ENCODE measurements around the gene CD27.
A peak's percentile ranks its signal among the peaks of the same experiment; 100 is the strongest.
"Not testable (repeated sequence)": the region's sequence is repeated elsewhere in the genome, so short reads cannot be mapped to it uniquely, and the experiment has no call there.

CD27 gene

GRCh38 chr12:6461401-6462233 is 16.9 kb downstream of the CD27 start:
- DNase-seq = peak; percentile 56

DNA sequence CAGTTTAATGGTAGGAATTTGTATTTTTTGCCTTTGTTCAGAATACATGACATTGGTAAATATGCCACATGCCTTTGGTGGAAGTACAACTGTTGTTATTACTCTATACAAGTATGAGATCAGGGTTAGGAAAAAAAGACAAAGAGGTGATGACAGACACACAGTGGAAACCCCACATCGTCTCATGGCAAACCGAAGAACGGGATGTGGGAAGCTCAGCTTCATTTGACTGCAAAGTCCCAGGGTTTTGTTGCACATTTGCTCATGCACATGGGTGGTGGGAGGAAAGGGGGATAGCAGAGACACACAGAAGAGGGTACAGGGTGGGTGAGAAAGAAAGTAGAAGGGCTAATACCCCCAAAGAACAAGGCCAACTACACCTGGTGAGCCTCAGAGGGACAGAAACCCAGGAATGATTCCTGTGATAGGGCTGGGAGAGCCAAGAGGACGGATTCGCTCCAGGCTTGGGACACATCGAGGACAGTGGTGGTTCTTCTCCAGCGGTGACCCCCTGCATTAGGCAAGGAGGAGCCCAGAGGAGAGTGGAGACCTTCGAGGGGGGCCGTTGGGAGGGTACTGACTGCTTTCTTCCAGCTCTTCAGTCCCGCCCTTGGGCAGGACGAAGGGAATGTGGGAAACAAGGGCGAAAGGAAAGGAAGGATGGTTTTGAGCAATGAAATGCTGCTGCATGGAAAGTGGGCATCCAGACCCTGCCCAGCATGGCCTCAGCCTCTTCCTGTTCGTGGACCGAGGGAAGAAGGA is 17.7 kb downstream of the CD27 start:
- DNase-seq = no peak

DNA sequence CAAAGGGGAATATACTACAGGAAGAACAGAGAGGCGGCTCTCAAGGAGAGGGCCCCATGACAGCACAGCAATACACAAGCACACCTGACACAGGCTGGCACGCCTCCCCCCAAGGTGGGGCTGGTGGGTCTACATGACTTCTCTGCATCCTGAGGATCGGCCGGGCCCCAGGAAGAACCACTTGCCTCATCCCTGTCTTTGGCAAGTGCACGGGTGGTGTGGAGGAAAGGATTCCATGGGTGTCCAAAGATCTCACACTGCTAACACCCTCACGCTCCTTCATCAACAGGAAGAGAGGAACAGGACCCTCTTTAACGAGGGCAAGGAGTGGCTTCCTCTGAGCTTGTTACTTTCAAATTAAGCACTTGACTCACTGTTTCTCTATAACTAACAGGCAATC is 18.5 kb downstream of the CD27 start:
- no peak for DNase-seq

GRCh38 chr12:6463858-6464257 is 19.1 kb downstream of the CD27 start:
- DNase-seq = no peak

DNA sequence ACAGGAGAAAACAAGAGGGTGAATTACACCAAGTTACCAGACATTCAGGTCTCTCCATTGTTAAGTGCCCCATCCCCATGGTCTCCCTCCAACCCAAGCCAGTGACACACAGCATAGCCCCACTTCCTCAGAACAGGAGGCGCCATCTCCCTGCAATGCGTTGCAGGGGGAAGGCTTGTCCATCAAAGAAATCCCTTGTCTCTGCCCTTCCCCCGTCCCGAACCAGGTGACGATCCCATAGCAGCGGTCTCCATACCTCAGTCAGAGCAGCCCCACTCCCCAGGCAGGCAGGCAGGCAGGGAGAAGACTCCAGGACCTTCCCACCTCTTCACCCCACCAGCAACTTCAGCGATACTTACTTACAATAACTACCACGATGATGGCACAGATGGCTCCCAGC is 19.8 kb downstream of the CD27 start:
- no peak for DNase-seq

DNA sequence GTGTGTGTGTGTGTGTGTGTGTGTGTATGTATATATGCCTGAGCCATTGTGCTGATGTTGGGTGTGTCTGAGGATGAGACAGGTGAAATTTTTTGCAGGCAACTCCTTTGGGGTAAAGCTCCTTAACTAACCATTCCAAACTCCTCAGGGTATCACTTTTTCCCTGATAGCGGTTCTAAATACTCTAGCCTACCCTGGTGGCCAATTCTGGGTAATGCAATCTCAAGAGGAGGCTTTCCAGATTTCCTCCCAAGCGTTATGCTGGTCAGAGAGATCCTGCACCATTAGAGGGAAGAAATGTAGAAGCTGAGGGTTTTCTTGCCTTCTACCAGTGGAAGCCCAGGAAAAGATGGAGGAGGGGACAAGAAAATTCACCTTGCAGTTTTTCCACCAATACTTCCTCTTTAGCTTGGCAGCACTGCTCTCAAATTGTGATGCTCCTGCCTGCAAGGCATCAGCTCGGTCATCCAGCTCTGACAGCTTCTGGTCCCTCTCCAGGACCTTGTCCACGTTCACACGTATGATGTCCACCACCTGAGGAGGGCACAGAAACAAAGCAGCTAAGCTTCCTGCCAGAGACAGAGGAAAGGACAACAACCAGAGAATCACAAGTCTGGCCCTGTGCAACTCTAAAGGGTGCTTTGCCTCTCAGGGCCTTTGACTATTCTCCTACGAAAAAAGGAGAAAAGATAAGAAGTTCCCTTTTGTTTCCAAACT is 20.9 kb downstream of the CD27 start:
- no peak for DNase-seq

DNA sequence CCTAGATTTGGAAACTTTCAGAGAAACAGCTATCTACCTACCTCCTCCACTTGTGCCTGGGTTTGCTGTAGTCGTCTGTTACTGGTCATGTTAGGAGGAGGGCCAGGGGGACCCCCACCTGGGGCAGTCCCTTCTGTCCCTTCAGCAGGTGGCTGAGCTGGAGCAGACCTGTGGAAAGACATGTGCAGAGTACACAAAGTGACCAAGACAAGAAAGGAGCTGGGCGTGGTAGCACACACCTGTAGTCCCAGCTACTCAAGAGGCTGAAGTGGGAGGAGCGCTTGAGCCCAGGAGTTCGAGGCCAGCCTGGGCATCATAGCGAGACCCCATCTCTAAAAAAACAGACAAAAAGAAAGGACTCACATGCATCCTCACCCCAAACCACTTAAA is 21.4 kb downstream of the CD27 start:
- DNase-seq = no peak

- not testable (repeated sequence) for DNase-seq
These were observed 22.0 kb downstream of the CD27 start for GRCh38 chr12:6466751-6467150.

- DNase-seq = not testable (repeated sequence)
These were observed 23.0 kb downstream of the CD27 start for GRCh38 chr12:6467571-6468282.

DNA sequence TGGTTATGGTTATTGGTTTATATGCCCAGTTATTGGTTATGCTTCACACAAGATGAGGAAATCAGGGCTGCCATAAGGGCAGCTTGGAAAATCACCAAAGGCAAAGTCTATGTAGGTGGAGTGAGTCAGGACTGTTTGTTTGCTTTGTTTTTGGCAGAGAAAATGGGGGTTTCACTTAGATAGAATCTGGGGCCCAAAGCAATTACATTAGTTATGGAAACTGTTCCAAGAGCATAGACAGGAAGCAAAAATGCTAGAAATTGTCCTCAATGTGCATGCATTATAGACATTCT is 23.5 kb downstream of the CD27 start:
- DNase-seq = no peak

DNA sequence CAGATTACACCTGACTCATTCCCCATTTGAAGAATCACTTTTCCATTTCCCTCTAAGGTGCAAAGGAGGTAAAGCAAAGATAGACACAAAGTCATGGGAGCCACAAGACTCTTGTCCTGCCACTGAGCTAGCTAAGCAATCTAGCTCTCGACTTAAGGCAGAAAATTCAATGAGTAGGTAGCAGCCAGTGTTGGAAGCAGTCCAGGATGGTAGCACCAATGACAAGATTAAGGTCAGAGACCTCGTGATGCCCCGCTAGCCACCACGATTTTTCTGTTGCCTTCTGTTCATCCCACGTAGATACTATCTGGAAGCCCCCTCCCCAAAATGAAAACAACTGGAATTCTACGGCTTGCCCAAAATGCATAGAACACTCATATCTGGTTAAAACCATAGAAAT is 24.3 kb downstream of the CD27 start:
- no peak for DNase-seq

- no peak for DNase-seq
These were observed 25.0 kb downstream of the CD27 start for GRCh38 chr12:6469609-6470374.

DNA sequence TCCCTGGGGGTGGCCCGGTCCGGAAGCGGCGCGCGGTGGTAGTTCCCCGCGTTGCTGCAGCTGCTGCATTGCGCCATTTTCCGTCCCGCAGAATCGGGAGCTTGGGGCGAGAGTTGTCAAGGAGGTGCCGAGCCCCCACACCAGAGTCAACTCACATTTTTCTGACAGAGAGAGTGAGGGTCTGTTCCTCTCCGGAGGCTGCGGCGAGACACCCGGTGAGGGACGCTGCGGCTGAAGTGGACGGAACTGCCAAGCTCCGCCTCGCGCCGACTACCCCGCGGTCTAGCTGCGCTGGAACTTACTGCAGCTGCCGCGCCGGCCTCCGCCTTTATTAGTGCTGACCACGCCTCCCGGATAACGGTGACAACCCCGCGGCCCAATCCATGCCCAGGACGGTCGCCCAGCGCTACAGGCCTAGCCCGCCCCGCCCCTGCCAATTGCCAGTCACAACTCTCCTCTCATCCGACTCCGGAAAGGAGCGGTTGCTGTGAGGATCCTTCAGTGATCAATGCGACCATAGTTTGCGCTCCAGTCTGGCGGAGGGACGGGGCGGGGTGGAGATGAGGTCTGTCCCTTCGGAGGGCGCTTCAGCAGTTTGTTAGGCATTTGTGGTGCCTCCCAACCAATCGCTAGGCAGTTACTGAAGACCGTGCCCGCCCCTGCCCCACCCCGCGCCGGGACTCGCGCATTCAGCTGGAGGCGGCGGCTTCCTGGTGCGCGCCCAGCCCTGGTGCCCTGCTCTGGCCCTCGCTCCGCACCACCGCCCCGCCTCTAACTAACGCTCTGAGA is 25.8 kb downstream of the CD27 start, which contains the start of gene VAMP1:
TSS of gene VAMP1 (minus strand) at position 303 of the 789 bp plus-strand sequence. CDS start at position 157, 146 bp downstream.
- peak; percentile 94 for DNase-seq

GRCh38 chr12:6471989-6472360 is 27.2 kb downstream of the CD27 start:
- no peak for DNase-seq

DNA sequence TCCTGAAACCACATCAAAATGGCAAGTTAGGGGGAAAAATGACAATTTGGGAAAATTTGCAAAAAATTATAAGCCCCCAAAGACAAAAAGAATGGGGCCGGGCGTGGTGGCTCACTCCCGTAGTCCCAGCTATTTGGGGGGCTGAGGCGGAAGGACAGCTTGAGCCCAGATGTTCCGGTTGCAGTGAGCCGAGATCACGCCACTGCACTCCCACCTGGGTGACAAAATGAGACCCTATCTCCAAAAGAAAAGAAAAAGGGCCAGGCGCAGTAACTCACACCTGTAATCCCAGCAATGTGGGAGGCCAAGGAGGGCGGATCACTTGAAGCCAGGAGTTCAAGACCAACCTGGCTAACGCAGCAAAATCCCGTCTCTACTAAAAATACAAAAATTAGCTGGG is 27.7 kb downstream of the CD27 start:
- DNase-seq = no peak

DNA sequence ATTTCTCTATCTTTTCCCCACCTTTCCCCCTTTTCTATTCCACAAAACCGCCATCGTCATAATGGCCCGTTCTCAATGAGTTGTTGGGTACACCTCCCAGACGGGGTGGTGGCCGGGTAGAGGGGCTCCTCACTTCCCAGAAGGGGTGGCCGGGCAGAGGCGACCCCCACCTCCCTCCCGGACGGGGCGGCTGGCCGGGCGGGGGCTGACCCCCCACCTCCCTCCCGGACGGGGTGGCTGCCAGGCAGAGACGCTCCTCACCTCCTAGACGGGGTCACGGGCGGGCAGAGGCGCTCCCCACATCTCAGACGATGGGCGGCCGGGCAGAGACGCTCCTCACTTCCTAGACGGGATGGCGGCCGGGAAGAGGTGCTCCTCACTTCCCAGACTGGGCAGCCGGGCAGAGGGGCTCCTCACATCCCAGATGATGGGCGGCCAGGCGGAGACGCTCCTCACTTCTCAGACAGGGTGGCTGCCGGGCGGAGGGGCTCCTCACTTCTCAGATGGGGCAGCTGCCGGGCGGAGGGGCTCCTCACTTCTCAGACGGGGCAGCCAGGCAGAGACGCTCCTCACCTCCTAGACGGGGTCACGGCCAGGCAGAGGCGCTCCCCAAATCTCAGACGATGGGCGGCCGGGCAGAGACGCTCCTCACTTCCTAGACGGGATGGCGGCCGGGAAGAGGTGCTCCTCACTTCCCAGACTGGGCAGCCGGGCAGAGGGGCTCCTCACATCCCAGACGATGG is 30.6 kb downstream of the CD27 start:
- not testable (repeated sequence) for DNase-seq

DNA sequence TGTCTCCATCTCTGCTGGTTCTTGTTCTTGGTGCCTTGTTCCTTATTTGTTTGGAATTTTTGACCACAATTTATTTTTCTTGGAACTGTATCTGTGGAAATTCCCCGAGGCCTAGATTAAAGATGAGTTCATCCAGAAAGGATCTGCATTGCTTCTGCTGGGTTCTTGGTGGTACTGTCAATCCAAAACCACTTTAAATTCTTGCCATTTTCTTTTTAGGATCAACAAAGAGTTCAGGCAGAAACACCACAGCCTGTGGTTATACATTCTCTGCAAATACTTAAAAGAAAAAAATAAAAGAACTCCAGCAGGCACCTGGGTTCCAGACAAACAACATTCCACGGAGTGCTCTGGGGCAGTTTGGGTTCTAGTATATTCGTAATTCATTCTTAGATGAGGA is 31.7 kb downstream of the CD27 start:
- DNase-seq = no peak

- not testable (repeated sequence) for DNase-seq
These were observed 33.0 kb downstream of the CD27 start for GRCh38 chr12:6477601-6478377.

DNA sequence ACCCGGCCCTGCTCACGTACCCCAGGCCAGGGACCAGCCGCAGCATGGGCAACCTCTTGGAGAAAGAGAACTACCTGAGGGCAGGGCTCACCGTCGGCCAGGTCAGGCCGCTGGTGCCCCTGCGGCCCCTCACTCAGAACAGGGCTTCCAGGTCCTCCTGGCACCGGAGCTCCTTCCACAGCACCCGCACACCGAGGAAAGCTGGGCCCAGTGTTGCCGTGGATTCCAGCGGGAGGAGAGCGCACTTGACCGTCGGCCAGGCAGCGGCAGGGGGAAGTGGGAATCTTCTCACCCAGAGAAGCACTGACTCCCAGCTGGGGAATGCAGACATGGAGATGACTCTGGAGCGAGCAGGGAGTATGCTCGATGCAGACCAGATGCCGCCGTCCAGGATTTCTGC is 33.7 kb downstream of the CD27 start:
- DNase-seq = no peak

DNA sequence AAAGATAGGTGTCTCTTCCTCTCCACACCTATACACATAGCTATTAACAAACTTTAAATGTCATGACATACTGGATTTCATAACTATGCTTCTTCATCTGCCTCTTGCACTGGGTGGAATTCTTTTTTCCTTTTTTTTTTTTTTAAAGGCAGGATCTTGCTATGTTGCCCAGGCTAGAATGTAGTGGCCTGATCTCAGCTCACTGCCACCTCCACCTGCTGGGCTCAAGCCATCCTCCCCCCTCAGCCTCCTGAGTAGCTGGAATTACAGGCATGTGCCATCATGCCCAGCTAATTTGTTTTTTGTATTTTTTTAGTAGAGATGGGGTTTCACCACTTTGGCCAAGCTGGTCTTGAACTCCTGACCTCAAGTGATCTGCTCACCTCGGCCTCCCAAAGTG is 43.5 kb downstream of the CD27 start:
- no peak for DNase-seq

Data from activated T-cell treated with anti-CD3 and anti-CD28 coated beads for 4 hours (primary cell).